GM19043 (cell line): Measurements from ENCODE around the gene TCF12.

Experiments
- ATAC-seq: cut with Tn5 transposase; IDR thresholded peaks from one replicate; pipeline ENCODE4 v1.9.1; 2021; ENCODE audit warnings: low read depth; ENCODE audit not compliant: unreplicated experiment

The TCF12 gene

GRCh38 chr15:57198131-57198530 is 279.7 kb downstream of the TCF12 start:
- ATAC-seq = no peak

GRCh38 chr15:57198654-57199291 is 280.3 kb downstream of the TCF12 start:
- ATAC-seq = no peak

- ATAC-seq = no peak
Observed at GRCh38 chr15:57201578-57201977, 283.1 kb downstream of the TCF12 start.

- ATAC-seq = no peak
Observed at GRCh38 chr15:57203906-57204305, 285.5 kb downstream of the TCF12 start.

- no peak for ATAC-seq
Observed at GRCh38 chr15:57205027-57205855, 286.8 kb downstream of the TCF12 start.

- no peak for ATAC-seq
Observed at GRCh38 chr15:57205996-57206395, 287.6 kb downstream of the TCF12 start.

- ATAC-seq = no peak
Observed at GRCh38 chr15:57213862-57214261, 295.4 kb downstream of the TCF12 start.

- ATAC-seq = no peak
Observed at GRCh38 chr15:57215326-57215725, 296.9 kb downstream of the TCF12 start.

GRCh38 chr15:57215881-57216280 is 297.4 kb downstream of the TCF12 start:
- ATAC-seq = no peak

- no peak for ATAC-seq
Observed at GRCh38 chr15:57216288-57216687, 297.8 kb downstream of the TCF12 start.

- ATAC-seq = no peak
Observed at GRCh38 chr15:57217778-57218598, 299.5 kb downstream of the TCF12 start.

GRCh38 chr15:57218826-57219576 is 300.6 kb downstream of the TCF12 start:
- ATAC-seq = no peak

- ATAC-seq = no peak
Observed at GRCh38 chr15:57220205-57220604, 301.8 kb downstream of the TCF12 start.

GRCh38 chr15:57221134-57221533 is 302.7 kb downstream of the TCF12 start:
- ATAC-seq = no peak

- ATAC-seq = no peak
Observed at GRCh38 chr15:57223345-57223744, 304.9 kb downstream of the TCF12 start.

- ATAC-seq = no peak
Observed at GRCh38 chr15:57223887-57224286, 305.4 kb downstream of the TCF12 start.

- ATAC-seq = no peak
Observed at GRCh38 chr15:57224664-57225063, 306.2 kb downstream of the TCF12 start.

GRCh38 chr15:57227166-57227565 is 308.7 kb downstream of the TCF12 start:
- ATAC-seq = no peak

GRCh38 chr15:57227899-57228298 is 309.5 kb downstream of the TCF12 start:
- ATAC-seq = no peak

GRCh38 chr15:57228395-57228794 is 310.0 kb downstream of the TCF12 start:
- ATAC-seq = no peak

GRCh38 chr15:57229051-57229450 is 310.6 kb downstream of the TCF12 start:
- no peak for ATAC-seq
